GM10847 (cell line): Measurements from ENCODE around the gene EBP.

Experiments
- POLR2A ChIP-seq: IDR thresholded peaks from 2 replicates; pipeline ENCODE4 v1.6.1; 2011; ENCODE audit not compliant: insufficient read length; ENCODE audit errors: extremely low read depth

The EBP gene

DNA sequence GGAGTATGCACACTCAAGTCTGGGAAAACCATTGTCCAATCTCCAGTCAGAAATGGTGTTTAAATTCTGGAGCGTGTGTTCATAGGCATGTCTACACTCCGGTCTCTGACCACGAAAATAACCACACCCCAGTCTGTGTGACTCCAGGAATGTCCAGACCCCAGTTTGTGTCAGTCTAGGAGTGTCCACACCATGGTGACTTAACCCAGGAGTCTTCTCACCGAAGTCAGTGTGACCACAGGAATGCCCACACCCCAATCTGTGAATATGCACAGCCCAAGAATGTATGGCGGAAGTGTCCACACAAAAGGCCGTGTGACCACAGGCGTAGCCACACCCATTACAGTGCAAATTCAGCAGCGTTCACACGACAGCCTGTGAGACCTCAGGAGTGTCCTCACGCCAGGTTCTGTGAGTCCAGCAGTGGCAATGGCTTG, 34.2 kb upstream of the EBP start:
- TF ChIP-seq POLR2A: no peak

DNA sequence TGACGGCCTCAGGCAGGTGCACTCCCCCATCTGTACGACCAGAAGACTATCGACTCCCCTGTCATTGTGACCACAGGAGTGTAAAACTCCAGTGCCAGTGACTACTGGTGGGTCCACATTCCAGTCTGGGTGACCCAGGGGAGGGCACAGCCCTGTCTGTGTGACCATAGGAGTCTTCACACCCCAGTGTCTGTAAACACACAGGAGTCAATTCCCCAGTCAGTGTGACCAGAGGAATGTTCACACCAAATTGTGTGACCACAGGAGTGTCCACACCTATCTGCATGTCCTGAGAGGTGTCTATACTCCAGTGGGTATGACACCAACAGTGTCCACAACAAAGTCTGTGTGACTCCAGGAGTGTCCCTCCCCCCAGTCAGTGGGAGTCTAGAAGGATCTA, 33.6 kb upstream of the EBP start:
- TF ChIP-seq POLR2A: no peak

DNA sequence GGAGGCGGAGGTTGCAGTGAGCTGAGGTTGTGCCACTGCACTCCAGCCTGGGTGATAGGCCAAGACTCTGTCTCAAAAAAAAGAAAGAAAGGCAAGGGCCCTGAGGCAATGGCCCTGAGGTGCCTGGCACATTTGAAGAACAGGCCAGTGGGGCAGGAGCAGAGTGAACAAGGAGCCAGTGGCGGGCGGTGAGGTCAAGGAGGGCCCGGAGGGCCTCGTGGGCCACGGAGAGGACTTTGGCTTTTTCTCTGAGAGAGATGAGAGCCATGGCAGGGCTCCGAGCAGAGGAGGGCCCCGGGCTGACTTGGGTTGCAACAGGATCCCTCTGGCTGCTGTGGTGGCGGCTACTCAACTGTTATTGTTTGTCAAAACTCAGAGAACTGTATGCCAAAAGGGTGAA, 32.3 kb upstream of the EBP start:
- TF ChIP-seq POLR2A: no peak

DNA sequence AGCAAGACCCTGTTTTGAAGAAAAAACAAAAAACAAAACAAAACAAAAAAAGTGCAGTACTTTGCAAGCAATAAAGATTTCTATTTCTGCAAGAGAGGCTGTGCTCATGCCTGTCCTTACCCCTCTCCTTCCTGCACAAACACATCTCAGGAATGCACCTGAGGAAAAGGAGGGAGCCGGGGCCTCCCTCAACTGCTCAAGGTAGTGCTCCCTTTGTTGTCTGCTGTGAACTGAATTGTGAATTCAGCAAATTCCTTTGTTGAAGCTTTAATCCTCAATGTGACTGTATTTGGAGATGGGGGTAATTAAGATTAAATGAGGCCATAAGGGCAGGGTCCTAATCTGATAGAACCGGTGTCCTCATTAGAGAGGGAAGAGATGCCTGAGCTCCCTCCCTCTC, 31.7 kb upstream of the EBP start:
- no peak for TF ChIP-seq POLR2A

DNA sequence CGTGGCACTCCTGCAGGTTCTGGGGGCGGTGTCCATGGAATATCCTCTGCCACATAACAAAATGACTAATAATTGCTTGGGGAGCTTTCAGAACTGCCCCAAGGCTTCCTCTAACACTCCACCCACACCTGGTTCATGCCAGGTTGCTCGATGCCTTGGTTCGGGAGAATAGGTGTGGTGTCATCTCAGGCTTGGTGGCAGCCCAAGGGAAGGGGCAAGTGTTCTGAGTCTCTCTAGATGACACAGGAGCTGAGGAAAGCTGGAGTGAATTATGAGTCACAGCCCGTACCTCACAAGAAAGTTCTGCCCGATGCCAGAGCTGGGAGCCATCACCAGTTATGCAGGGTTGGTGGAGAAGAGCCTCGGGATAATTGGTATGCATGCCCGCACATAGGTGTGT, 30.9 kb upstream of the EBP start:
- no peak for TF ChIP-seq POLR2A

DNA sequence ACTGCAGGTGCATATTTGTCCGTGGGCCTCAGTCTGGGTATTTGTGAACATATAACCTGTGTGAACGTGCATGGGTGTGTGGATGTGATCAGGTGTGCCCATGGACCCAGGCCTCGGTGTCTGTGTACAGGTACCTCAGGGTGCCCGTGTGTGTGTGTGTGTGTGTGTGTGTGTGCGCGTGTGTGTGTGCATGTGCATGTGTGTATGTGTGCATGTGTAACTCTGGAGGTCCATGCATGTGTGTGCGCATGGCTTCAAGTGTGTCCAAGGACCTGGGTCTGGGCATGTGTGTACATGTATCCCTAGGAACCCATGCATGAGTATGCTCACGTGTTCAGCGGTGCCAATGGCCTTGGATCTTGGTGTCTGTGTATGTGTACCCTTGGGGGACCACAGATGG, 29.8 kb upstream of the EBP start:
- TF ChIP-seq POLR2A: no peak

DNA sequence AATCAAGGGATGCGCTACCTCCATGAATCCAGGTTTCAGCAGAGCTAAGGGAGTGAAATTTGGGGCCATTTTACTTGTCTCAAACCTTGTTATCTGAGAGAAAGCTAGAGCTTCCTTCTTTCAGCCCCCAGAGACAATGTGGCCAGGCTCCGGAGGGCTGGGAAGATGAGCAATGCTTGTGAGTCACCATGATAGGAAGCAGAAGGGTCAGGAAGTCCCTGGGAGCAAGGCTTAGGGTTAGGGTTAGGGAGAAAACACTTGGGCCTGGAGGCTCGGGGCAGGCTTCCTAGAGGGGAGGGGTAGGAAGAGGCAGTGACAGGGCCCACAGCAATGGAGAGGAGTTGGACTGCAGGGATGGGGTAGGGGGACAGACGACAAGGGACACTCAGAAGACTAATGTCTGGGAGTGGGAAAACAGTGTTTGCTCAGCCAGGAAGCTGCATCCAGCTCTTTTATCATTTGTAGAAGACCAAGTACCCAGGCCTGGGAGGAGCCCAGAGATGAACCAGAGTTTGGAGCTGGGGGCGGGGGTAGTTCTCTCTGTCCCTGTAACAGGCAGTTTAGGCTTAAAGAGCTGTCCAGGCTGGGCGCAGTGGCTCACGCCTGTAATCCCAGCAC, 29.2 kb upstream of the EBP start:
- TF ChIP-seq POLR2A: no peak

DNA sequence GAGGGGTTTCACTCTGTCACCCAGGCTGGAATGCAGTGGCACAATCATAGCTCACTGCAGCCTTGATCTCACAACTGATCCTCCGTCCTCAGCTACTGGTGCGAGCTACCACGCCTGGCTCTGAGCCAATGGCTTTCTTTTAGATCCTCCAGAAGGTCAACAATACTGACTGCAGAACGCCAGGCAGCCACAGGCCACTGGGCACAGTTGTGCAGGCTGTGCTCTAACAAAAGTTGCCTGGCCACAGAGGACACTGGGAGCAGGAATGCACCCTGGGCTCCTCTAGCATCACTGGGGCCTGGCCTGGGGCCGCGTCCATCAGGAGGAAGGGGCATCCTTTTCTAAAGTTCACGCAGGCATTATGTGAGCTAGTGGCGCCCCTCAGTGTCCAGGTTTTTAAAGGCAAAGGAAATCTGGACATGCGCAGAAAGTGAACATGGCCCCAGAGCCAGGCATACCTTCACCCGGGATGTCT, 27.7 kb upstream of the EBP start:
- no peak for TF ChIP-seq POLR2A

DNA sequence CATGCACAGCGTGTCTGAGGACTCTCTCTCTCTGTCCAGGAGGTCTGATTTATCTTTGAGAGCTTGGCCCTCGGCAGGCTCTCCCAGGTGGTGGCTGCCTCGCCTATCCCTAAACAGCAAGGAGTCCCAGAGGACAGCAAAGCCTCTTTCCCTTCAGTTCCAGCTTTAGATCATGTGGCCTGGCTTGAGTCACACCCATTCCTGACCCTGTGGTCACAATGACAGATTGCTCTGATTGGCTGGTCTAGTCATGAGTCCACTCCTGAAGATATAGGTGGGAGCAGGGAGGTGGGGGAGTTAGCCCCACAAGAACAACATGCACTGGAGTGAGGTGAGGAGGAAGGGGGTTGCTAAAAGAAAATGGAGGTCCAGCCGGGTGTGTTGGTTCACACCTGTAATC, 24.9 kb upstream of the EBP start:
- no peak for TF ChIP-seq POLR2A

DNA sequence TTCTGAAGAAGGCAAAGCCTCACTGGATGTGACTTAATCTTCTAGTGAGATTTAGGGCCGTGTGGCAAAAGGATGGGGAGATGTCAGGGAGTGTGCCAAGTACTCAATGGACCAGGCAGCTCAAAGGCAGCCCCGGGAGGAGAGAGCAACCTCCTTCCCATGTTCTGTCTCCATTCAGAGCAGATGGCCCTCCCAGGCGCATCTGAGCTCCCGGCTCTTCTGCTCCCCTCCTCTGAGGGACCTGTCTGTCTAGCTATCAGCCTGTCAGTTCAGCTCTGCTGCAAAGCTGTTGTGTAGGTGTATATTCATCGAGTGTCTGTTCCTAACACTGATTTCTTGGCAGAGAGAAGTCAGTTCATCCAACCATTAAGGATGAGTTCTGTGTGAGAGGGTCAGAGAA, 23.7 kb upstream of the EBP start:
- no peak for TF ChIP-seq POLR2A

DNA sequence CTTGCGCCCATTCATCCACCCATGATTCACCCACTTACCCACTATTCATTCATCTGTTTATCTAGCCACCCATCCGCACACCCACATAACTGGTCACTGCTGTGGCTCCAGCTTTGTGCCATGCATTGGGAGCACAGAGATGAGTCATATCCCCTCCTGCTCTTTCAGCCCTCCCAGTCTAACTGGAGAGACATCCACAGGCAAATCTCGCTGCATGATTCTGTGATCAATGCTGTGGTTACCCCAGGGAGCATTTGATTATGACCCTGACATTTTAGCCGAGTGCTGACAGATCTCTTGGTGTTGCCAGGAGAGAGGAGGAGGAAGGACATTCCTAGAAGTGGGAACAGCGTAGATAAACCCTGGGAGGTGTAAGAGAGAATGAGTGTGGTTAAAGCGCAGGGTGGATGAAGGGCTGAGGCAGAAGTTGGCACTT, 23.2 kb upstream of the EBP start:
- no peak for TF ChIP-seq POLR2A

DNA sequence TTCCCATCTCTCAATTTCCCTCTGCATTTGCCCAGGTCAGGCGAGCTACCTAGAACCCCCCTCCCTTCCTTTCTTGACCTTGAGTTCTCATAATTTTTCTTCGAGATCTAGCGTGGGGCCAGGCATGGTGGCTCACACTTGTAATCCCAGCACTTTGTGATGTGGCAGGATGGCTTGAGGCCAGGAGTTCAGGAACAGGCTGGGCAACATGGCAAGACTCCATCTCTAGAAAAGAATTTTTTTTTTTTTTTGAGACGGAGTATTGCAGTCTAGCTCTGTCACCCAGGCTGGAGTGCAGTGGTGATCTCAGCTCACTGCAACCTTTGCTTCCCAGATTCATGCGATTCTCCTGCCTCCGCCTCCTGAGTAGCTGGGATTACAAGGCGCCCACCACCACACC, 17.3 kb upstream of the EBP start:
- no peak for TF ChIP-seq POLR2A

DNA sequence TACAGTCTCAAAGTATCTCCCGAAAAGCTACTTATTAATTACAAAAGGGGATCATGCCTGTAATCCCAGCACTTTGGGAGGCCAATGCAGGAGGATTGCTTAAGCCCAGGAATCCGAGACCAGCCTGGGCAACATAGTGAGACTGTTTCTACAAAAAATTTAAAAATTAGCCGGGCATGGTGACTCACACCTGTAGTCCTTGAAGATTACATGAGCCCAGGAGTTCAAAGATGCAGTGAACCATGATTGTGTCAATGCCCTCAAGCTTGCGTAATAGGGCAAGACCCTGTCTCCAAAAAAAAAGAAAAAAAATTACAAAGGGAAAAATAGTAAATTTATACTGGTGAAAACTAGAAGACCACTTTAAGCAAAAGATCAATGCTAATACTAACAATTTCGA, 16.1 kb upstream of the EBP start:
- TF ChIP-seq POLR2A: no peak

DNA sequence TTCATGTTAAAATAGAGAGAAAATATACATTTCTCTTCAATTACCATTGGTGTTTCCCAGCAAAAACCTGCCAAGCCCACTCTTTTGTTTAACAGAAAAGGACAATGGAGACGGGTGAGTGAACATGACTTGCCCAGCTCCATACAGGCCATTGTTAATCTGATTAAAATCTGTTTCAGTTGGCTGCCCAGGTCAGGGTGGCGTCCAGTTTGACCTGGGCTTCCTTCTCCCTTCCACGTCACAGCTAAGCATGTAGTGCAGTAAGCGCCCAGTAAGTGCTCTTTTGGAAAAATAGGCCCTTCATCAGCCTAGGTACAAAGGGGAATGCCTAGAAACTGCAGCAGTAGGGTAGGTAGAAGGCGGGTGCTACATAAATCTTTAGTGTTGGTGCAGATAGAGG, 14.4 kb upstream of the EBP start:
- TF ChIP-seq POLR2A: no peak

DNA sequence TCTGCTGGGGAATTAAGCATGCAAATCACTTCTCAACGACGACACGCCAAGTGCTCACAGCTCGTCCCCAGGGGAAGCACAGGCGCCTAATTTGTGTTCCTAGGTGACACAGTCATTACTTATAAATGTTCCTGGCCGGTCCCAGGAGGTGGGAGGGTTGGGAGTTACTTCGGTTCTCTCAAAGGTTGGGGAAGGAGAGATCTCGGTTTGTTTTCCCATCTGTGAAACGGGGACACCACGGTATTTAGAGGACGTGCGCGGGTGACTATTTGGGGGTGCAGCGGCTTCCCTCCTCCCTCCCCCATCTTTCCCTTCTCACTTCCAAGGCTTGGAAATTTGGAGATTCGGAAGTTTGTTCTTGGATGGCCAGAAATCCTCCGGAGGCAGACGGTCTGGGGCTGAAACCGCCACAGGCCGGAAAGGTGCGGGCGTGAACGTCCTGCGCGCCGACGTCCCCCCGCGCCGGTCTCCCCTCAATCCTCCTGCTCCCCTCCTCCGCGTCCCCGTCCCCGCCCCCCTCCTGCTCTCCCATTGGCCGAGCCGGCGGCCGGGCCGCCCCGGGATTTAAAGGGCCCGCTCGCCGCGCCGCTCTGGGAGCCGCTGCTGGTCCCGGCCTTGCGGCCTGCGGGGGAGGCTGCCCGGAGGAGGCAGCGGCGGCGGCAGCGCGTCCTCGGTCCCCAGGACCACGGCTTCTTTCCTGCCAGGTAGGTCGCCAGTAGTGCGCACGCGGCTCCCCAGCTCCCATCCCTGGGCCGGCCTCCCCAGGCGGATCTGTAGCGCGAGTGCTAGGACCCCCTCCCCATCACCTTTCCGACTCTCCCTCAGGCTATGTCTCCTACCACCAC, 13.0 kb upstream of the EBP start, which contains the start of gene PORCN:
Gene PORCN (plus strand): TSS at position 593 of the 845 bp plus-strand sequence. CDS start 829 bp downstream, outside the sequence.
- peak; percentile 44 for TF ChIP-seq POLR2A

DNA sequence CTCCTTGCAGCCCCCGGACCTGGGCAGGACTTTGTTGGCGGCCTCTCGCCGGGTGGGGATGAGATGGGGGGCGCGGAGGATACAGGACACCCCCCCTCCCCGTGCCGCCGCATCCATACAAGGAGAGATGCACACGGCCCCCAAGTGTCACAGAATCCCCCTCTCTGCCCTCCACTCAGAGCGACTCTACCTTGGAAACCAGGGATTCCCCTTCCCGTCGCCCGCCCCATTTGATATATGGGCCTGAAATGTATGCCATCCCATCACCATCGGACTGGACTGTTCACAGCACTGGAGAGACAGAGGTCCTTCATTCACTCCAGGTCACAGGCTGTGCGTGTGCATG, 12.4 kb upstream of the EBP start:
- no peak for TF ChIP-seq POLR2A
